Measurements from ENCODE around the gene GPLD1.
A peak's percentile ranks its signal among the peaks of the same experiment; 100 is the strongest.
"Not testable (repeated sequence)": the region's sequence is repeated elsewhere in the genome, so short reads cannot be mapped to it uniquely, and the experiment has no call there.

GPLD1 gene

GRCh38 chr6:24489470-24489869, at the start of gene GPLD1:
TSS of gene GPLD1 (minus strand) at chr6:24489578. CDS start at chr6:24489511, 67 bp downstream.
- DNase-seq (ENCODE audit: low read depth, low spot score): no peak
- no peak within 1 kb of the TSS for H3K27ac ChIP-seq

GRCh38 chr6:24537771-24538385, 48.5 kb upstream of the GPLD1 start:
- H3K27ac ChIP-seq: no peak overlapping the region
- DNase-seq (ENCODE audit: low read depth, low spot score): peak; percentile 27

GRCh38 chr6:24537082-24537699, 47.8 kb upstream of the GPLD1 start:
- no peak for DNase-seq (ENCODE audit: low read depth, low spot score)
- H3K27ac ChIP-seq: no peak overlapping the region

- no peak for DNase-seq (ENCODE audit: low read depth, low spot score)
- no peak overlapping the region for H3K27ac ChIP-seq
Measured at GRCh38 chr6:24536466-24536865, 47.1 kb upstream of the GPLD1 start.

- no peak for DNase-seq (ENCODE audit: low read depth, low spot score)
- no peak overlapping the region for H3K27ac ChIP-seq
Measured at GRCh38 chr6:24535210-24535609, 45.8 kb upstream of the GPLD1 start.

- no peak for DNase-seq (ENCODE audit: low read depth, low spot score)
- no peak overlapping the region for H3K27ac ChIP-seq
Measured at GRCh38 chr6:24534329-24534728, 45.0 kb upstream of the GPLD1 start.

GRCh38 chr6:24529985-24530384, 40.6 kb upstream of the GPLD1 start:
- no peak for DNase-seq (ENCODE audit: low read depth, low spot score)
- H3K27ac ChIP-seq: no peak overlapping the region

- DNase-seq (ENCODE audit: low read depth, low spot score): no peak
- H3K27ac ChIP-seq: no peak overlapping the region
Measured at GRCh38 chr6:24524805-24525204, 35.4 kb upstream of the GPLD1 start.

GRCh38 chr6:24524329-24524728, 35.0 kb upstream of the GPLD1 start:
- DNase-seq (ENCODE audit: low read depth, low spot score): no peak
- no peak overlapping the region for H3K27ac ChIP-seq

GRCh38 chr6:24522228-24523176, 33.1 kb upstream of the GPLD1 start:
- no peak overlapping the region for H3K27ac ChIP-seq
- DNase-seq (ENCODE audit: low read depth, low spot score): no peak

GRCh38 chr6:24520929-24521546, 31.7 kb upstream of the GPLD1 start:
- H3K27ac ChIP-seq: no peak overlapping the region
- no peak for DNase-seq (ENCODE audit: low read depth, low spot score)

- H3K27ac ChIP-seq: no peak overlapping the region
- no peak for DNase-seq (ENCODE audit: low read depth, low spot score)
Measured at GRCh38 chr6:24517659-24518543, 28.5 kb upstream of the GPLD1 start.

- H3K27ac ChIP-seq: no peak overlapping the region
- no peak for DNase-seq (ENCODE audit: low read depth, low spot score)
Measured at GRCh38 chr6:24513602-24514001, 24.2 kb upstream of the GPLD1 start.

- H3K27ac ChIP-seq; DNase-seq (ENCODE audit: low read depth, low spot score): not testable (repeated sequence)
Measured at GRCh38 chr6:24511976-24512375, 22.6 kb upstream of the GPLD1 start.

GRCh38 chr6:24506814-24507520, 17.6 kb upstream of the GPLD1 start:
- H3K27ac ChIP-seq: no peak overlapping the region
- no peak for DNase-seq (ENCODE audit: low read depth, low spot score)

GRCh38 chr6:24504649-24505586, 15.5 kb upstream of the GPLD1 start:
- H3K27ac ChIP-seq: peak overlapping the region; percentile 21
- peak; percentile 18 for DNase-seq (ENCODE audit: low read depth, low spot score)

GRCh38 chr6:24504287-24504648, 14.9 kb upstream of the GPLD1 start:
- DNase-seq (ENCODE audit: low read depth, low spot score): no peak
- H3K27ac ChIP-seq: peak overlapping the region; percentile 21

- no peak overlapping the region for H3K27ac ChIP-seq
Measured at GRCh38 chr6:24501914-24502313, 12.5 kb upstream of the GPLD1 start.

More at GRCh38 chr6:24501914-24502313, 12.5 kb upstream of the GPLD1 start:
- DNase-seq (ENCODE audit: low read depth, low spot score): no peak
